ENCODE results near the gene CALHM4.

The CALHM4 gene

GRCh38 chr6:116543149-116543548 lies 10.4 kb upstream of the CALHM4 start:
- no peak for DNase-seq

- no peak for DNase-seq
Observed at GRCh38 chr6:116545651-116546050, 7.9 kb upstream of the CALHM4 start, which contains the start of gene TRAPPC3L. Gene TRAPPC3L, minus strand, starts transcription at chr6:116545684. Its CDS starts 170 bp downstream, at chr6:116545514.

DNA sequence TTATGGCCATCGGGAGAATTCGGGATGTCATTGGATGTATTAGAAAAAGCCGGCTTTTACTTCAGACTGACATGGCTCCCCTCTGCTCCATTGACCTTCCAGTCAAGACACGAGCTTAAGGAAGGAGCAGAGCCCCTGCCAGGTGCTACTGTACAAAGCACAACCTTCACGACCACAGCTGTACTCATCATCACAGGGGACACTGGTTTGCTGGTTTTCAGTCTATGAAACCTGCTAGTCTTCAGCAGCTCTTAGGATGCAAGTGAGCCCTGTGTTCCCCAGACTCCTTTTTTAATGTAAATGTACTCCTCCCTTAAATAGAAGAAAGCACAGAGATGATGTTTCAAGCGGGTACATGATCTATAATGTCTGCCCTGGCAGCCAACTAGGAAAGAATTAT lies 6.2 kb upstream of the CALHM4 start:
- no peak for DNase-seq

GRCh38 chr6:116550796-116551195 lies 2.8 kb upstream of the CALHM4 start:
- DNase-seq = no peak

- no peak for DNase-seq
Observed at GRCh38 chr6:116556065-116556464, 2.5 kb downstream of the CALHM4 start.

- no peak for DNase-seq
Observed at GRCh38 chr6:116556814-116557415, 3.4 kb downstream of the CALHM4 start.

DNA sequence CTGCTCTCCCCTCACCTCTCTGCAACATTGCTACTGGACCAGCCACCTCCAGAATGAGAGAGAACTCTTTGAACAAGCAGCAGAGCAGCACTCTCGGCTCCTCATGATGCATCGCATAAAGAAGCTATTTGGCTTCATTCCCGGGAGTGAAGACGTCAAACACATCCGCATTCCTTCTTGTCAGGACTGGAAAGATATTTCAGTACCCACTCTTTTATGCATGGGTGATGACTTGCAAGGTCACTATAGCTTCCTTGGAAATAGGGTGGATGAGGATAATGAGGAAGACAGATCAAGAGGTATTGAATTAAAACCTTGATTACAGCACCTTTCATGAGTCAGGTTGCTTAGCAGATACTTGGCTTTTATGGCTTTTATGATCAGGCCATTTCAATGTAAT lies 4.3 kb downstream of the CALHM4 start:
- DNase-seq = no peak

- DNase-seq = no peak
Observed at GRCh38 chr6:116560130-116560529, 6.6 kb downstream of the CALHM4 start.

GRCh38 chr6:116561377-116562018 lies 7.9 kb downstream of the CALHM4 start:
- peak; percentile 51 for DNase-seq

GRCh38 chr6:116562019-116562403 lies 8.5 kb downstream of the CALHM4 start:
- DNase-seq = no peak

- DNase-seq = no peak
Observed at GRCh38 chr6:116562614-116563013, 9.1 kb downstream of the CALHM4 start.

GRCh38 chr6:116563830-116564229 lies 10.3 kb downstream of the CALHM4 start:
- no peak for DNase-seq

DNA sequence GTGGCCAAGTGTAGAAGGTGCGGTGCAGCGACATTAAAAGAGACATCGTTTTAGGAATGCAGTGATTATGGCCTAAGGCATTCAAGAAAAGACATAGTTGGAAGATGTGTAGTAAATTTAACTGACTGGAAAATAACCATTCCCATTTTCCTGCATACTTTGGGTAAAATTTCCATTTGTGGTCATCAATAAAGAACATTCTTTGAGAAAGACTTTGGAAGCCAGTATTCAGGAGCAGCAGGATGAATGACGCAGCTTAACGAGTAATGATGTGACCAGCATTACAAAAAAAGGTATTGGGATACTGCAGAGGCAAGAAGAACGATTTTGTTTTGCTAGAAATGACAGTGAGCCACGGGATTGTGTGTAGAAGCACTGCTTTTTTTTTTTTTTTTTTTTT lies 10.8 kb downstream of the CALHM4 start:
- no peak for DNase-seq

DNA sequence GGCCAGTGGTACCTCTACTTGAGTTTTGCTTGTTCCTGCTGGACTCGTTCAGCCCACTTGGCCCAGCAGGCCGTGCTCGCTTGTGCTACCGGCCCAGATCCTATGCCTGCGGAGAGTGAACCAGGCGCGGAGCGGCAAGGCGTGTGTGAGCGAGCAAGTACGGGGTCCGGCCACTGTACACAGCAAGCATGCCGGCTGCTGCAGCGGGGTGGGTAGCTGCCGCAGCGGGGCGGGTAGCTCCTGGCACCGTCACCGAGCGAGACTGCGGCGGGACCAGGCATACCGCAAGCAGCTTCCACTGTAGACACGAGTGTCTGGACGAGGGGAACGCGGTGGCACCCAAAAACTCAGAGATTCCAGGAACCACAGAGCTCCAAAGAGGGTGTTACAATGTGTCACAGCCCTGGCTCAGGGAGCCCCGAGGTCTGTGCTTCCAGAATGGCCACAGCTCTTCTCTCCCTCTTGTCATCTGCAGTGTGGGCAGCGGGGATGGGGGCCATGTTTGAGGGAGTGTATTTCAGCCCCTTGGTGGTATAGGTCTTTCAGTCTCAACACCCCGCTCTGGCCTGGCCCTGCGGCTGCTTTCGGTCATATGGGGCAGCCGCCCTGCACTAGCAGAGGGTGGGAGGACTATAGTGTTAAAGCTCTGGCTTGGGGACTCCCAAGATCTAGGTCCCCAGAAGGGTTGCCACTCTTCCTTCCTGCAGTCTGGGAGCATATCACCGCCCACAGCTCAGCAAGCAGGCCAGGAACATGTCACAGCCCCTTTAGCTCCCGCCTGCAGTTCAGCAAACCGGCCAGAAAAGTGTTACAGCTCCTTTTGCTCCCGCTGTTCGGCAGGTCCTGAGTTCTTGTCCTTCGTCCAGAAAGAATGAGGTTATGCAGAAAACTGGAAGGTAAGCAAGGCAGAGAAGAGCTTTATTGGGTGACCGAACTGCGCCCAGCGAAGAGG lies 11.6 kb downstream of the CALHM4 start:
- no peak for DNase-seq

DNA sequence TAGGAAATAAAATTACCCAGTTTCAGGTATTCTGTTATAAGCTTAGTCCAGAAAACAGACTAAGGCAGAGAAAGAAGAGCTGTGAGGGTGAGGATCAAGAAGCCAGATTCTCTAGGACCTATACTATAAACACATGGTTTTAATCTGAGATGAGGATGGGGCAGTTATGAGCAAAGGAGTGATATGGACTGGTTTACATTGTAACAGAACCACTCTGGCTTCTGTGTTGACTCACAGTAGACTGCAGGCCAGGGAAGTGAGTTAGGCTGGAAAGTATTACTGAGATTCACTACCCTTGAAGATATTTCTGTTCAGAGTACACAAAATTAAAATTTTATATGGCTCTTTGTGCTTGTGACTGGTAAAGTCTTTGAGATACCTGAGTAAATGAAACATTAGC lies 14.6 kb downstream of the CALHM4 start:
- DNase-seq = no peak

- DNase-seq = peak; percentile 7
Observed at GRCh38 chr6:116568821-116569755, 15.5 kb downstream of the CALHM4 start.

DNA sequence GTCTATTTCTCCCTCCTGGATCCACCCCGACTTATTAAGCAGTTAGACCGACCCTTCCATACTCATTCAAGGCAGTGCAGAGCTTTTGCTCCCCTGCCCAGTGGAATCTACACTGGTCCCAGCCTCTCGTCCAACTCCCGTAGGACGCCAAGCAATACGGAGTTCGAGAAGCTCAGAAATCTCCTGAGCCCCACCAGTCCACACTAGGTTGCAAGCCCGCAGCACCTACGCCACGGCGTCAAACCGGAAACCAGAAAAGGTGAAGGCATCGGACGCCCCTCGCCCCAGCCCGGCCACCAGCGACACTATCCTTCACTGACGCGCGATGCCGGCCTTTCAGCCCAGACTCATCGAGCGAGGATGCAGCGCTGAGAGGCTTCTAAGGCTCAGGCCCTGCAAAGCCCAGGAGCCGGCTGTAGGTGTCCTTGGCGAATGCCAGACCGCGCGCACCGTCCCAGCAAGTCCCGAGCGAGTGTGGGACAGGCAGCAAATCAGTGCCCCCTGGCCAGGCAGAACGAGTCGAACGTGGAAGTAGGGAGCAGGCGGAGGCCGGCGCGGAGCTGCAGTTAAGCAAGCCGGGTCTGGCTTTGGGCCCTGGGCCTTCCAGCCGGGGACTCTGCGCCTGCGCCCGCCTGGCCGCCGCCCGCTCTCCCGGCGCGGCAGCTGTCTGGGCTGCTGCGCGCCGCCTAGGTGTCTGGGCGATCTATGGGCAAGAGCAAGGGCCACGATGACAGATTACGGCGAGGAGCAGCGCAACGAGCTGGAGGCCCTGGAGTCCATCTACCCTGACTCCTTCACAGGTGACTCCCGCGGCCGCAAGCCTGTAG lies 17.5 kb downstream of the CALHM4 start, which contains the start of gene RWDD1:
Gene RWDD1 (plus strand): TSS at position 649 of the 827 bp plus-strand sequence. CDS start 79 bp downstream, at position 728.
- peak; percentile 99 for DNase-seq

GRCh38 chr6:116571683-116572000 lies 18.1 kb downstream of the CALHM4 start:
- DNase-seq = no peak

GRCh38 chr6:116572162-116572561 lies 18.6 kb downstream of the CALHM4 start:
- no peak for DNase-seq

- no peak for DNase-seq
Observed at GRCh38 chr6:116575227-116575626, 21.7 kb downstream of the CALHM4 start.

- DNase-seq = no peak
Observed at GRCh38 chr6:116577486-116577885, 23.9 kb downstream of the CALHM4 start.

- DNase-seq = no peak
Observed at GRCh38 chr6:116578335-116578734, 24.8 kb downstream of the CALHM4 start.
